Measurements from ENCODE around the gene DOK5. TPM values are rescaled to one million over a fixed set of nuclear protein-coding genes. Genes with fewer than 3 reads are reported as not detected.
"Not testable (repeated sequence)": the region's sequence is repeated elsewhere in the genome, so short reads cannot be mapped to it uniquely, and the experiment has no call there.

DOK5 gene
- total RNA-seq, 1 donor from 2014 or later, result 3.5 TPM

- H3K4me3 ChIP-seq (ENCODE audit: low read depth, low read length), result peak overlapping the region; percentile 70
- DNase-seq (ENCODE audit: low read depth), result no peak
- no peaks in the 10 kb centered on the region for H3K36me3 ChIP-seq (ENCODE audit: control insufficient read depth, insufficient read depth, low read length)
- no peaks in the 10 kb centered on the region for H3K27me3 ChIP-seq (ENCODE audit: control insufficient read depth, insufficient read depth, low read length)
- TF ChIP-seq, protein P1, sequence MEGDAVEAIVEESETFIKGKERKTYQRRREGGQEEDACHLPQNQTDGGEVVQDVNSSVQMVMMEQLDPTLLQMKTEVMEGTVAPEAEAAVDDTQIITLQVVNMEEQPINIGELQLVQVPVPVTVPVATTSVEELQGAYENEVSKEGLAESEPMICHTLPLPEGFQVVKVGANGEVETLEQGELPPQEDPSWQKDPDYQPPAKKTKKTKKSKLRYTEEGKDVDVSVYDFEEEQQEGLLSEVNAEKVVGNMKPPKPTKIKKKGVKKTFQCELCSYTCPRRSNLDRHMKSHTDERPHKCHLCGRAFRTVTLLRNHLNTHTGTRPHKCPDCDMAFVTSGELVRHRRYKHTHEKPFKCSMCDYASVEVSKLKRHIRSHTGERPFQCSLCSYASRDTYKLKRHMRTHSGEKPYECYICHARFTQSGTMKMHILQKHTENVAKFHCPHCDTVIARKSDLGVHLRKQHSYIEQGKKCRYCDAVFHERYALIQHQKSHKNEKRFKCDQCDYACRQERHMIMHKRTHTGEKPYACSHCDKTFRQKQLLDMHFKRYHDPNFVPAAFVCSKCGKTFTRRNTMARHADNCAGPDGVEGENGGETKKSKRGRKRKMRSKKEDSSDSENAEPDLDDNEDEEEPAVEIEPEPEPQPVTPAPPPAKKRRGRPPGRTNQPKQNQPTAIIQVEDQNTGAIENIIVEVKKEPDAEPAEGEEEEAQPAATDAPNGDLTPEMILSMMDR (IDR thresholded peaks at IDR 0.05; ENCODE audit: insufficient read depth, low read length, poor library complexity, severe bottlenecking), result no peak
Measured at GRCh38 chr20:54476169-54477009, 996 bp downstream of the DOK5 start.

GRCh38 chr20:54477191-54477955, 2.0 kb downstream of the DOK5 start:
- Histone ChIP-seq H3K27me3 (ENCODE audit: control insufficient read depth, insufficient read depth, low read length) (no peaks in the 10 kb centered on the region), H3K36me3 (ENCODE audit: control insufficient read depth, insufficient read depth, low read length) (no peaks in the 10 kb centered on the region), H3K4me3 (ENCODE audit: low read depth, low read length) (peak overlapping the region; percentile 70)
- TF ChIP-seq, protein P1 (IDR thresholded peaks at IDR 0.05; ENCODE audit: insufficient read depth, low read length, poor library complexity, severe bottlenecking), result no peak
- no peak for DNase-seq (ENCODE audit: low read depth)

DNA sequence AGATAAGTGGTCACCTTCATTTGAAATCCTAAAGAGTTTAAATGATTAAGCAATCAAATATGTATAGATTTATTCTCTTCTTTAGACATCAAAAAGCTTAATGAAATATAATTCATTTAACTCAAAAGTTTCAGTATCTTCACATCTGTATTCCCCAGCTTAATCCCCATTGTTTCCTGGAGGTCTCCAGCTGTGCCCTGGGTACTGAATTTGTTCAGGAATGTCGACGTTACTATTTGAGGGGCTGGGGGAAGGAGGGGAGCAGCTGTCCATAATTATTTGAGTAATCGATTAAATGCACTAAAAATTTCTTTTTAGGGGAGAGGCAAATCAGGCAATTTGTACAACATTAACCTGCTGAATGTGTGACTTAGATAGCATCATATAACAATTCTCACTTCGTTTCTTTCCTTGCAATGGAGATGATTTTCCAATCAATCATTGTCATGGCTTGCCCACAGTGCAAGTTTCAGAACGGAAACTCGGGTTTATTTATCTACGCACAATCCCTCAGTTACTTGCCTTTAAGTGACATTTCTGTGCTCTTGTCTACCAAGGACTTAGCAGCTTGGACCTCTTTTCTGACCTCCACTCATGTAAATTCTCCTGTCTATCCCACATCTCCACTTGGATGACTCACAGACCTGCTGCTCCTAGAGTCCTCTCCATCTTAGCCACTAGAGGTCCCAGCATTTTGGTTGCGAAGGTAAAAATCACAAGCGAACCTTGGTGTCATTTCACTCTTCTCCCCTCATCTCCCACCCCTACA, 3.9 kb downstream of the DOK5 start:
- Histone ChIP-seq H3K27me3 (ENCODE audit: control insufficient read depth, insufficient read depth, low read length) (no peaks in the 10 kb centered on the region), H3K36me3 (ENCODE audit: control insufficient read depth, insufficient read depth, low read length) (no peaks in the 10 kb centered on the region), H3K4me3 (ENCODE audit: low read depth, low read length) (no peak overlapping the region)
- DNase-seq (ENCODE audit: low read depth), result no peak
- TF ChIP-seq, protein P1 (IDR thresholded peaks at IDR 0.05; ENCODE audit: insufficient read depth, low read length, poor library complexity, severe bottlenecking), result peak; percentile 29

DNA sequence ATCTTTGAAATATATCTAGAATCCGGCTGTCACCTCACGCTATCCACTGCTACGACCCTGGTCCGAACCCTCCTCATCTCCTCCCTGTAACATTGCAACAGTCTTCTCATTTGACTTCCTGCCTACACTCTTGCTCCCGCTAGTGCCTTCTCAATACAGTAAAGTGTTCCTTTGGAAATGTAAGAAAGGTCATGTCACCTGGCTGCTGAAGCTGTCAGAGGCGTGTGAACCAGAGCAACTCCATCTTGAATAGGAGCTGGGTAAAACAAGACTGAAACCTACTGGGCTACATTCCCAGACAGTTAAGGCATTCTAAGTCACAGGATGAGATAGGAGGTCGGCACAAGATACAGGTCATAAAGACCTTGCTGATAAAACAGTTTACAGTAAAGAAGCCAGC, 4.5 kb downstream of the DOK5 start:
- not testable (repeated sequence) for H3K27me3 ChIP-seq (ENCODE audit: control insufficient read depth, insufficient read depth, low read length); DNase-seq (ENCODE audit: low read depth); H3K36me3 ChIP-seq (ENCODE audit: control insufficient read depth, insufficient read depth, low read length); H3K4me3 ChIP-seq (ENCODE audit: low read depth, low read length)

DNA sequence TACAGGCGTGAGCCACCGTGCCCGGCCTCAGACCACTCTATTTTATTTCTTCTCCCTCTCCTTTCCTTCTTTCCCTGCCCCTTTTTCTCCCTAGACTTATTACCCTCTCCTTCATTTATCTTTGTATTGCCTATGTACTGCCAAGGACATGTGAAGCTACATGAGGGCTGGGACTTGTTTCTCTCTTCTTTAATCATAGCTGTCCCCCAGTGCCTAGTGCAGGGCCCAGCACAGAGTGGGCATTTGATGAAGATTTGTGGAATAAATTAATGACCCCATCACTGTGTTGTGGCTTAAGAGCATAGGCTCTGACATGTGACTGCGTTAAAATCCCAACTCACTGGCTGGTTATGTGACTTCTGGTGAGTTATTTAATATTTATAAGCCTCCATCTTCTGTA, 6.0 kb downstream of the DOK5 start:
- TF ChIP-seq, protein P1 (IDR thresholded peaks at IDR 0.05; ENCODE audit: insufficient read depth, low read length, poor library complexity, severe bottlenecking), result no peak
- H3K27me3 ChIP-seq (ENCODE audit: control insufficient read depth, insufficient read depth, low read length), result no peaks in the 10 kb centered on the region

DNA sequence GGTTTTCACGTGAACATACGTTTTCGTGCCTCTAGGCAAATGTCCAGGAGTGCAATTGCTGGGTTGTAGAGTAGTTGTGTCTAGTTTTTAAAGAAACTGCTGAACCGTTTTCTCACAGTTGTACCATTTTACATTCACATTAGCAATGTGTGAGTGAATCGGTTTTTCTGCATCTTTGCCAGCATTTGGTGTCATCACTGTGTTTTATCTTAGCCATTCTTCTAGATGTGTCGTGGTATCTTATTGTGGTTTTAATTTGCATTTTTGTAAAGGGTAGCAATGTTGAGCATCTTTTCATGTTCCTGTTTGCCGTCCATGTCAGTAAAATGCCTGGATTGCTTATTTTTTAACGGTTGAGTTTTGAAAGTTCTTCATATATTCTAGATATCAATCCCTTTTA, 10.2 kb downstream of the DOK5 start:
- DNase-seq (ENCODE audit: low read depth), result no peak
- no peak overlapping the region for H3K4me3 ChIP-seq (ENCODE audit: low read depth, low read length)
- TF ChIP-seq, protein P1 (IDR thresholded peaks at IDR 0.05; ENCODE audit: insufficient read depth, low read length, poor library complexity, severe bottlenecking), result no peak
- H3K27me3 ChIP-seq (ENCODE audit: control insufficient read depth, insufficient read depth, low read length), result no peaks in the 10 kb centered on the region
- H3K36me3 ChIP-seq (ENCODE audit: control insufficient read depth, insufficient read depth, low read length), result no peaks in the 10 kb centered on the region

More for the DNA sequence above, 6.0 kb downstream of the DOK5 start:
- Histone ChIP-seq H3K36me3 (ENCODE audit: control insufficient read depth, insufficient read depth, low read length) (no peaks in the 10 kb centered on the region), H3K4me3 (ENCODE audit: low read depth, low read length) (no peak overlapping the region)
- no peak for DNase-seq (ENCODE audit: low read depth)
